Lower lobe of right lung (tissue), 2 donors: ENCODE data around the gene ABR. TPM values are rescaled to one million over a fixed set of nuclear protein-coding genes. Genes with fewer than 3 reads are reported as not detected.

Experiments used
- ATAC-seq, 2 donors: fragments of 200-7000 bp; cut with Tn5 transposase; one replicate each; pipeline ENCODE4 v1.9.1; 2020 to 2022; ENCODE audit warnings: mild to moderate bottlenecking in 2 of 2, moderate library complexity in 2 of 2
- DNase-seq: peaks from one replicate; pipeline ENCODE4 v3.0.0-alpha.2; 2020
- H3K27ac ChIP-seq: fragments of 200-600 bp; one replicate; pipeline ENCODE4 v1.8.0; 2022
- H3K27me3 ChIP-seq: fragments of 200-600 bp; one replicate; pipeline ENCODE4 v1.8.0; 2022; ENCODE audit warnings: low read depth
- H3K36me3 ChIP-seq: fragments of 200-600 bp; one replicate; pipeline ENCODE4 v1.8.0; 2022; ENCODE audit warnings: mild to moderate bottlenecking
- H3K4me1 ChIP-seq: fragments of 200-600 bp; one replicate; pipeline ENCODE4 v1.8.0; 2022
- H3K4me3 ChIP-seq: fragments of 200-600 bp; one replicate; pipeline ENCODE4 v1.8.0; 2022; ENCODE audit warnings: mild to moderate bottlenecking
- H3K9me3 ChIP-seq: fragments of 200-600 bp; one replicate; pipeline ENCODE4 v1.8.0; 2022
- intact Hi-C: fragments of 100-400 bp; cut with DNase I; formaldehyde crosslinking; loops from one replicate; pipeline ENCODE4 v1.11.0; 2022
- microRNA-seq: library from miRNA; unstranded; fragments of <30 nt; microRNA quantifications from one replicate; pipeline ENCODE4 v1.2.0, GENCODE V29; 2020; ENCODE audit warnings: borderline number of aligned reads
- total RNA-seq: library from RNA; stranded (reverse); fragmentation: NEBNext Ultra II Directional; extraction: Animal tissue kit (Norgen Biotek cat#: 25700); gene quantifications from one replicate; pipeline ENCODE4 v1.2.1, GENCODE V29; 2021
- TF ChIP-seq, protein P1 (sequence below): fragments of 200-600 bp; IDR thresholded peaks from one replicate; pipeline ENCODE4 v1.8.0; 2022; ENCODE audit warnings: antibody characterized with exemption, mild to moderate bottlenecking
- donor health status: DM: no; HTN: yes; CAD: no; lungs with severe emphysema.

The ABR gene
- total RNA-seq, 1 donor from 2014 or later: 212 TPM

DNA sequence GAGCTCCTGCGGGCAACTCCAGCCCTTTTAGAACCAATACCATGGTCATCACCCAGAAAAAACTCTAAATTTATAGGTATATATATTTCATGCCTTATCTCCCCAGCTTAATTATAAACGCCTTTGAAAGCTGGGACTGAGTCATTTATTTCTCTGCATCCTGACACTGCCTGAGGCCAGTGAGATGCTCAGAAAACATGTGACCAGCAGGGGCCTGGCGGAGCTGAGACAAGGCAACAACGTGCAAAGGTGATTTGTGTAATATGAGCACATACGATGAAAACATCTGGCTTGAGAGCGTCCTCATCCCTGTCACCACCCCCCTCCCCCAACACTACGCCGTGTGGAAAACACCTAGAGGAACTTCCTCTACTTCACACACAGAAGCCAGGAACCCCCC lies 222.9 kb downstream of the ABR start:
- H3K27me3 ChIP-seq: no peaks in the 10 kb centered on the region
- H3K4me1 ChIP-seq: peaks cover 9% of the 10 kb centered on the region
- ATAC-seq (no peak), DNase-seq (no peak)
- H3K36me3 ChIP-seq: no peaks in the 10 kb centered on the region
- TF ChIP-seq, protein P1, sequence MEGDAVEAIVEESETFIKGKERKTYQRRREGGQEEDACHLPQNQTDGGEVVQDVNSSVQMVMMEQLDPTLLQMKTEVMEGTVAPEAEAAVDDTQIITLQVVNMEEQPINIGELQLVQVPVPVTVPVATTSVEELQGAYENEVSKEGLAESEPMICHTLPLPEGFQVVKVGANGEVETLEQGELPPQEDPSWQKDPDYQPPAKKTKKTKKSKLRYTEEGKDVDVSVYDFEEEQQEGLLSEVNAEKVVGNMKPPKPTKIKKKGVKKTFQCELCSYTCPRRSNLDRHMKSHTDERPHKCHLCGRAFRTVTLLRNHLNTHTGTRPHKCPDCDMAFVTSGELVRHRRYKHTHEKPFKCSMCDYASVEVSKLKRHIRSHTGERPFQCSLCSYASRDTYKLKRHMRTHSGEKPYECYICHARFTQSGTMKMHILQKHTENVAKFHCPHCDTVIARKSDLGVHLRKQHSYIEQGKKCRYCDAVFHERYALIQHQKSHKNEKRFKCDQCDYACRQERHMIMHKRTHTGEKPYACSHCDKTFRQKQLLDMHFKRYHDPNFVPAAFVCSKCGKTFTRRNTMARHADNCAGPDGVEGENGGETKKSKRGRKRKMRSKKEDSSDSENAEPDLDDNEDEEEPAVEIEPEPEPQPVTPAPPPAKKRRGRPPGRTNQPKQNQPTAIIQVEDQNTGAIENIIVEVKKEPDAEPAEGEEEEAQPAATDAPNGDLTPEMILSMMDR: no peak
- H3K4me3 ChIP-seq: no peak overlapping the region
- no peaks in the 10 kb centered on the region for H3K9me3 ChIP-seq
- intact Hi-C loops: no loop called here
- H3K27ac ChIP-seq: no peak overlapping the region

DNA sequence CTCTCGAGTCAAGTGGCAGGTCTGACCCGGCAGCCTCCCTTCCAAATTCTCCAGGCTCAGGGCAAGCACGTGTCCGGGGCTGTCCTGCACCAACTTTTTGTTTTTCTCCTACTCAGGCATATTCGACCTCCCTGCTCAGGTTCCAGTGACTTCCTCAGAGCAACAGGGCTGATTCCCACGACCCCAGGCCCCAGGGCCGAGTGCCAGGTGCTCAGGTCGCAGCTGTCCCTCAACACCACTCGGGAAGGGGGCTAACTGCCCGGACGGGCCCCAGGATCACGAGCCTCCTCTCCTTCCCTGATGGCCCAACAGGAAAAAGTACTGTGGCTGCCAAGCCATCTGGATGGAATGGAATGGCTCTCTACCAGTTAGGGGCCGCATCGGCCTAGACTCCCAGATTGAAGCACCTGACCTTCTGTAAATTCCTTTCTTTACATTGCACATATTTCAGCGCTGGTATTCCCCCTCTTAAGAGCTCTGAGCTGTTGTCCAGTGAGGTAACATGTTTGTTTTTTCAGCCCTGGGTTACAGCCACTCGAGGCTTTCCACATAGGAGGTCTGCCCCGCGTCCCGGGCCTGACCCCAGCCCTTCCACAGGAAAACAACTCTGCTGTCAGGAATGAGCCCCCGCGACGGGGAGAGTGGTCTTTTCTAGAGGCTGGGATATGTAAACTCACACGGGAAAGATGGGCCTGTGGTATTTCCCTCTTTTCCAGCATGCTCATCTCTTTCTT lies 225.2 kb downstream of the ABR start:
- peak overlapping the region; percentile 72 for H3K27ac ChIP-seq
- no peaks in the 10 kb centered on the region for H3K27me3 ChIP-seq
- intact Hi-C loops: no loop called here
- peak; percentile 89 to 91 for ATAC-seq
- H3K4me3 ChIP-seq: no peak overlapping the region
- peak; percentile 62 for DNase-seq
- no peaks in the 10 kb centered on the region for H3K36me3 ChIP-seq
- peaks cover 16% of the 10 kb centered on the region for H3K4me1 ChIP-seq
- H3K9me3 ChIP-seq: no peaks in the 10 kb centered on the region
- TF ChIP-seq, protein P1: no peak

DNA sequence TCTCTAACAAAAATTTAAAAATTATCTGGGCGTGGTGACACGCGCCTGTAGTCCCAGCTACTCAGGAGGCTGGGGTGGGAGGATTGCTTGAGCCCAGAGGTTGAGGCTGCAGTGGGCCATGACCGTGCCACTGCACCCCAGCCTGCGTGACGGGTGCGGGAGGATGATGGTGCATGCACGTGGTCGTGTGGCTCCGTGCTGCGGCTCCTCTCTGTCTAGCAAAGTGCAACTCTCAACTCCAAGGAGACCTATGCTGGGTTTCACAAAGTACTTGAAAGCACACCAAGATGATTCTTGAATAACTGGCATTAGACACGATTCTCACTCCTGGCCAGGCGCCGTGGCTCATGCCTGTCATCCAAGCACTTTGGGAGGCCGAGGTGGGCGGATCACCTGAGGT lies 226.0 kb downstream of the ABR start:
- intact Hi-C loops: no loop called here
- H3K36me3 ChIP-seq: no peaks in the 10 kb centered on the region
- H3K27ac ChIP-seq: peak overlapping the region; percentile 72
- H3K4me1 ChIP-seq: peaks cover 16% of the 10 kb centered on the region
- DNase-seq (peak; percentile 32), ATAC-seq (no peak)
- H3K4me3 ChIP-seq: no peak overlapping the region
- no peaks in the 10 kb centered on the region for H3K27me3 ChIP-seq
- no peaks in the 10 kb centered on the region for H3K9me3 ChIP-seq
- TF ChIP-seq, protein P1: no peak

Small RNA genes within 50 kb of the gene (microRNA-seq; reads per million reads assigned to microRNA genes)
- gene MIR3183: not detected

Other genes starting within 250 kb of the ABR start
- gene NXN, start 200.2 kb downstream of the ABR start, total RNA-seq: 42.6 TPM
- 9.1 TPM for gene TIMM22, start 182.9 kb downstream of the ABR start, total RNA-seq
- not detected for gene BHLHA9, start 90.5 kb upstream of the ABR start, total RNA-seq
- not detected for gene TRARG1, start 99.7 kb upstream of the ABR start, total RNA-seq
- 383 TPM for gene YWHAE, start 220.2 kb upstream of the ABR start, total RNA-seq